Measurements from ENCODE around the gene NXN. TPM values are rescaled to one million over a fixed set of nuclear protein-coding genes. Genes with fewer than 3 reads are reported as not detected.
"Not testable (repeated sequence)": the region's sequence is repeated elsewhere in the genome, so short reads cannot be mapped to it uniquely, and the experiment has no call there.

Gene NXN
- total RNA-seq, 2 experiments from 2014 or later: 0.22 to 0.65 TPM

- ChIA-PET POLR2A (no interaction called here), CTCF (interaction anchor here (1.0 to 1.7 kb wide), 3 partner anchors 37 to 208 kb away, joined by 3 to 4 read pairs (median 3); partner anchors contain the start of gene TIMM22)
- no peak overlapping the region for H3K4me3 Mint-ChIP-seq
- peaks cover 6% of the 10 kb centered on the region for H3K4me1 Mint-ChIP-seq
- no peak overlapping the region for H3K27ac Mint-ChIP-seq
- no peak for DNase-seq
- H3K36me3 Mint-ChIP-seq (ENCODE audit: low read depth): peaks cover 22% of the 10 kb centered on the region
- H3K9me3 Mint-ChIP-seq: no peaks in the 10 kb centered on the region
- no peaks in the 10 kb centered on the region for H3K27me3 Mint-ChIP-seq
Observed at GRCh38 chr17:789160-789840, 190.3 kb downstream of the NXN start.

GRCh38 chr17:788551-788950 lies 191.0 kb downstream of the NXN start:
- CTCF ChIA-PET: interaction anchor here (0.9 to 1.7 kb wide), 5 partner anchors 36 to 208 kb away, joined by 3 to 4 read pairs (median 3); partner anchors contain the start of gene TIMM22

GRCh38 chr17:787641-788221 lies 191.8 kb downstream of the NXN start:
- DNase-seq: no peak
- H3K36me3 Mint-ChIP-seq (ENCODE audit: low read depth): peaks cover 21% of the 10 kb centered on the region
- POLR2A ChIA-PET: interaction anchor here (0.5 kb wide), 1 partner anchor 19 kb away, joined by 8 read pairs; no protein-coding TSS in a partner anchor
- H3K4me3 Mint-ChIP-seq: no peak overlapping the region
- no peaks in the 10 kb centered on the region for H3K27me3 Mint-ChIP-seq
- peaks cover 22% of the 10 kb centered on the region for H3K4me1 Mint-ChIP-seq
- H3K27ac Mint-ChIP-seq: no peak overlapping the region
- H3K9me3 Mint-ChIP-seq: no peaks in the 10 kb centered on the region
- CTCF ChIA-PET: interaction anchor here (0.6 to 1.2 kb wide), 3 partner anchors 193 to 291 kb away, joined by 3 to 4 read pairs (median 3); partner anchors contain the start of gene TIMM22

More at GRCh38 chr17:788551-788950, 191.0 kb downstream of the NXN start:
- Mint-ChIP-seq H3K27me3 (no peaks in the 10 kb centered on the region), H3K4me3 (no peak overlapping the region), H3K27ac (no peak overlapping the region), H3K36me3 (ENCODE audit: low read depth) (peaks cover 22% of the 10 kb centered on the region), H3K9me3 (no peaks in the 10 kb centered on the region), H3K4me1 (peaks cover 14% of the 10 kb centered on the region)
- no peak for DNase-seq
- POLR2A ChIA-PET: interaction anchor here (0.5 kb wide), 1 partner anchor 19 kb away, joined by 8 read pairs; no protein-coding TSS in a partner anchor

- CTCF ChIA-PET: interaction anchor here (1.6 kb wide), 1 partner anchor 210 kb away, joined by 6 read pairs; the partner anchor contains the start of gene TIMM22
- peaks cover 32% of the 10 kb centered on the region for H3K4me1 Mint-ChIP-seq
- DNase-seq, H3K9me3 Mint-ChIP-seq, H3K4me3 Mint-ChIP-seq, H3K27me3 Mint-ChIP-seq, H3K27ac Mint-ChIP-seq, POLR2A ChIA-PET: not testable (repeated sequence)
- H3K36me3 Mint-ChIP-seq (ENCODE audit: low read depth): peaks cover 17% of the 10 kb centered on the region
Observed at GRCh38 chr17:785901-786300, 193.7 kb downstream of the NXN start.

- POLR2A ChIA-PET: no interaction called here
- peaks cover 15% of the 10 kb centered on the region for H3K36me3 Mint-ChIP-seq (ENCODE audit: low read depth)
- DNase-seq: no peak
Observed at GRCh38 chr17:784143-784542, 195.4 kb downstream of the NXN start.

GRCh38 chr17:781805-782731 lies 197.5 kb downstream of the NXN start, which contains the start of the genes GLOD4 and MRM3:
Gene GLOD4 (minus strand): TSS chr17:782280. CDS start chr17:782255, 25 bp downstream.
Gene MRM3 (plus strand): TSS chr17:782353. CDS start chr17:782379, 26 bp downstream.
- peak within 1 kb of the TSS; percentile 97 for H3K27ac Mint-ChIP-seq
- CTCF ChIA-PET: interaction anchor here (0.7 to 2.6 kb wide), 5 partner anchors 17 to 215 kb away, joined by 3 to 11 read pairs (median 5); partner anchors contain the start of genes NXN and TIMM22
- peak within 1 kb of the TSS; percentile 97 for H3K4me3 Mint-ChIP-seq
- H3K9me3 Mint-ChIP-seq: no peaks in the 10 kb centered on the region
- H3K4me1 Mint-ChIP-seq: peaks cover 36% of the 10 kb centered on the region
- POLR2A ChIA-PET: no interaction called here
- DNase-seq: peak; percentile 94
- no peaks in the 10 kb centered on the region for H3K27me3 Mint-ChIP-seq
- H3K36me3 Mint-ChIP-seq (ENCODE audit: low read depth): peaks cover 30% of the 10 kb centered on the region

More at GRCh38 chr17:784143-784542, 195.4 kb downstream of the NXN start:
- CTCF ChIA-PET: no interaction called here
- Mint-ChIP-seq H3K9me3 (no peaks in the 10 kb centered on the region), H3K27ac (no peak overlapping the region), H3K4me1 (peaks cover 36% of the 10 kb centered on the region), H3K27me3 (no peaks in the 10 kb centered on the region), H3K4me3 (peak overlapping the region; percentile 97)

GRCh38 chr17:778096-778495 lies 201.5 kb downstream of the NXN start:
- no peaks in the 10 kb centered on the region for H3K27me3 Mint-ChIP-seq
- ChIA-PET CTCF (interaction anchor here (1.0 to 1.4 kb wide), 3 partner anchors 23 to 219 kb away, joined by 3 read pairs; partner anchors contain the start of gene TIMM22), POLR2A (no interaction called here)
- H3K4me3 Mint-ChIP-seq: no peak overlapping the region
- peaks cover 55% of the 10 kb centered on the region for H3K36me3 Mint-ChIP-seq (ENCODE audit: low read depth)
- no peaks in the 10 kb centered on the region for H3K9me3 Mint-ChIP-seq
- no peak overlapping the region for H3K27ac Mint-ChIP-seq
- DNase-seq: no peak
- H3K4me1 Mint-ChIP-seq: peaks cover 31% of the 10 kb centered on the region

GRCh38 chr17:774313-774584 lies 205.3 kb downstream of the NXN start:
- ChIA-PET POLR2A (no interaction called here), CTCF (no interaction called here)
- H3K27ac Mint-ChIP-seq: no peak overlapping the region
- H3K36me3 Mint-ChIP-seq (ENCODE audit: low read depth): peaks cover 69% of the 10 kb centered on the region
- no peak overlapping the region for H3K4me3 Mint-ChIP-seq
- no peaks in the 10 kb centered on the region for H3K9me3 Mint-ChIP-seq
- peaks cover 13% of the 10 kb centered on the region for H3K4me1 Mint-ChIP-seq
- no peaks in the 10 kb centered on the region for H3K27me3 Mint-ChIP-seq
- DNase-seq: no peak

- DNase-seq: no peak
- Mint-ChIP-seq H3K27me3 (no peaks in the 10 kb centered on the region), H3K9me3 (no peaks in the 10 kb centered on the region), H3K4me1 (peaks cover 13% of the 10 kb centered on the region), H3K27ac (no peak overlapping the region), H3K4me3 (no peak overlapping the region), H3K36me3 (ENCODE audit: low read depth) (peaks cover 71% of the 10 kb centered on the region)
- ChIA-PET POLR2A (no interaction called here), CTCF (no interaction called here)
Observed at GRCh38 chr17:773467-774312, 205.9 kb downstream of the NXN start.

GRCh38 chr17:773016-773415 lies 206.6 kb downstream of the NXN start:
- POLR2A ChIA-PET: no interaction called here
- no peaks in the 10 kb centered on the region for H3K27me3 Mint-ChIP-seq
- H3K36me3 Mint-ChIP-seq (ENCODE audit: low read depth): peaks cover 64% of the 10 kb centered on the region
- H3K4me1 Mint-ChIP-seq: peaks cover 13% of the 10 kb centered on the region
- CTCF ChIA-PET: interaction anchor here (0.7 kb wide), 1 partner anchor 18 kb away, joined by 3 read pairs; no protein-coding TSS in a partner anchor
- H3K27ac Mint-ChIP-seq: no peak overlapping the region
- no peaks in the 10 kb centered on the region for H3K9me3 Mint-ChIP-seq
- no peak overlapping the region for H3K4me3 Mint-ChIP-seq
- no peak for DNase-seq

- H3K36me3 Mint-ChIP-seq (ENCODE audit: low read depth): peaks cover 43% of the 10 kb centered on the region
- CTCF ChIA-PET: no interaction called here
Observed at GRCh38 chr17:767076-767475, 212.5 kb downstream of the NXN start.

GRCh38 chr17:760371-760770 lies 219.2 kb downstream of the NXN start:
- Mint-ChIP-seq H3K27me3 (no peaks in the 10 kb centered on the region), H3K36me3 (ENCODE audit: low read depth) (peaks cover 32% of the 10 kb centered on the region), H3K4me3 (no peak overlapping the region), H3K4me1 (no peaks in the 10 kb centered on the region), H3K9me3 (no peaks in the 10 kb centered on the region), H3K27ac (no peak overlapping the region)
- DNase-seq: no peak
- ChIA-PET CTCF (no interaction called here), POLR2A (no interaction called here)

More at GRCh38 chr17:767076-767475, 212.5 kb downstream of the NXN start:
- Mint-ChIP-seq H3K4me3 (no peak overlapping the region), H3K27me3 (no peaks in the 10 kb centered on the region), H3K4me1 (no peaks in the 10 kb centered on the region), H3K9me3 (no peaks in the 10 kb centered on the region), H3K27ac (no peak overlapping the region)
- POLR2A ChIA-PET: no interaction called here
- no peak for DNase-seq

Data from activated CD4-positive, alpha-beta T cell treated with anti-CD3 and anti-CD28 coated beads, Interleukin-2, amount 10 ng/mL, durations not matched to agents 7 days and 5 days (primary cell).